ENCODE measurements around the gene TLE5.
"Not testable (repeated sequence)": the region's sequence is repeated elsewhere in the genome, so short reads cannot be mapped to it uniquely, and the experiment has no call there.

TLE5 gene

DNA sequence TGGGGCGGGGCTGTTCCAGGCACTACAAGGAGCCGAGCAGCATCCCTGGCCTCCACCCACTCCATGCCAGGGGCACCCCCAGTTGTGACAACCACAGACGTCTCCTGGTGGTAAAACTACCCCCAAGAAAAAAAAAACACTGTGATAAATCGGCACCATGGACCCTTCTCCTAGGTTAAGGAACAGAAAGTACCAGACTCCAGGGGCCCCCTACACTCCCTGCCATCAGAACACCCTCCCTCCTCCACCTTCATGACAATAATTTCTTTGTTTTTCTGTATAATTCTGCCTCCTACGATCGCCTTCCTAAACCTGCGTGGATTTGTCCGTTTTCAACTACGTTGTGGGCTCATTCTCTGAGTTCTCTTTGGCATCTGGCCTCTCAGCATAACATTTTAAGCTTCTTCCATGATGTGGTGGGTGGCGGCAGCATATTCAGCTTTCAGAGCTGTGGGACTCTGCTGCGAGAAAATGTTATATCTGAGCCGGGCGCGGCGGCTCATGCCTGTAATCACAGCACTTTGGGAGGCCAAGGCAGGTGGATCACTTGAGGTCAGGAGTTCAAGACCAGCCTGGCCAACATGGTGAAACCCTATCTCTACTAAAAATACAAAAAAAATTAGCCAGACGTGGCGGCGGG is 41.9 kb downstream of the TLE5 start:
- no peak for DNase-seq

- DNase-seq = no peak
Observed at GRCh38 chr19:3019211-3019854, 43.0 kb downstream of the TLE5 start.

DNA sequence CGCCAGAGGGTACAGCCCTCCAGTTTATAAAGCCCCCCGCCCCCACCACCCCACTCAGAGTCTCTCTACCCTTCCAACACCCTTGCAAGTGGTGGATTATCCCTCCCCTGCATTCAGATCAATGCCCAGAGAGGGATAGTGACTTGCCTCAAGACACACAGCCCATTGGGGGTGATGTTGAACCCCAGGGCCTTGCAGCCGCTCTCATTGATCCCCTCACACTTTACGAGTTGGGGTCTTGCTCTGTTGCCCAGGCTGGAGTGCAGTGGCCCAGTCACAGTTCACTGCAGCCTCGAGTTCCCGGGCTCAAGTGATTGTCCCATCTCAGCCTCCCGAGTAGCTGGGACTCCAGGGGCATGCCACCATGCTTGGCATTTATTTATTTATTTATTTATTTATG is 44.4 kb downstream of the TLE5 start:
- DNase-seq = no peak

GRCh38 chr19:3015126-3016057 is 46.9 kb downstream of the TLE5 start:
- DNase-seq = no peak

- DNase-seq = no peak
Observed at GRCh38 chr19:3014135-3014534, 48.2 kb downstream of the TLE5 start.

- DNase-seq = no peak
Observed at GRCh38 chr19:3013263-3013725, 49.0 kb downstream of the TLE5 start.

DNA sequence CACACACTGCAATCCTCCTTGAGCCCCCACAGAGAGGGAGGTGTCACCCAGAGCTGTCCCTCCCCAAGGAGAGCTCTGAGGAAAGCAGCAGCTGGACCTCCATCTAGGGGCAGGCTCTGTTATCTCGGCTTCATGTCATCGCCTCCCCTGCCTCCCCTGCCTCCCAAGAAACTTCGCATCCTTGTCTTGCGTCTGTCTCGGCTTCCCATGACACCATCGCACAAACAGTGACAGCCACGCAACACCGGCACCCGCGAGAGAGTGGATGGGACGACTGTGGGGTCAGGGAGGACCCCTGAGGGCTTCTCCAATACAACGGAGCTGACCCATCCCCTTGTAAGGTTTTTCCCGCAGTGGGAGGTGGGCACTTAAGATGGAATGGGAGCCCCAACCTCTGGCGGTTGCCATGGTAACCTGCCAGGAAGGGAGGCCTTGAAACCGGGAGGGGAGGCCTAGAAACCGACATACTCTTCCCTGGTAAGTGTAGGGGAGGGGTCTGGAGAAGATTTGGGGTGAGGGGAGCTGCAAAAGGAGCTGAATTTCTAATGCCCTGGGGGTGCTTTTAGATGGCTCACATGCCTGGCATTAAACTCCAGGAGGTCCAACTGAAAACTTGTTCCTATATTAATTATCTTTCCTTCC is 49.6 kb downstream of the TLE5 start:
- DNase-seq = no peak

GRCh38 chr19:3012059-3012458 is 50.2 kb downstream of the TLE5 start:
- not testable (repeated sequence) for DNase-seq

DNA sequence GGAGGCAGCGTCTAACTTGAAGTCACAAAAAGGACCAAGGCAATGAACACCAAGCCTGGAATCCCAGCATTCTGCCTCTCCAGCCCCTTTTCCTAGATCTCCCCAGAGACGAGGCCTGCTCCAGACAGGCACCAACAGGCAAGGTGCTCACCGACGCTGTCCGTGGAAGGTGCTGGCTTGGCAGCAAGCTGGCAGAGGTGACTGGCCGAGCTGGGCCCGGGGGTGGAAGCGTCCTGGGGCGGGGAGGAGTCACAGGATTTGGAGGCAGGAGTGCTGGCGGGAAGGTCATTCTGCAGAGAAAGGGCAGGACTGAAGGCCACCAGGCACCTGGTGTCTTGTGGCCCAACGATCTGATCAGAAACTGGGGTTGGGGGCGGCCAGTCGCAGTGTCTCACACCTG is 51.4 kb downstream of the TLE5 start:
- no peak for DNase-seq

DNA sequence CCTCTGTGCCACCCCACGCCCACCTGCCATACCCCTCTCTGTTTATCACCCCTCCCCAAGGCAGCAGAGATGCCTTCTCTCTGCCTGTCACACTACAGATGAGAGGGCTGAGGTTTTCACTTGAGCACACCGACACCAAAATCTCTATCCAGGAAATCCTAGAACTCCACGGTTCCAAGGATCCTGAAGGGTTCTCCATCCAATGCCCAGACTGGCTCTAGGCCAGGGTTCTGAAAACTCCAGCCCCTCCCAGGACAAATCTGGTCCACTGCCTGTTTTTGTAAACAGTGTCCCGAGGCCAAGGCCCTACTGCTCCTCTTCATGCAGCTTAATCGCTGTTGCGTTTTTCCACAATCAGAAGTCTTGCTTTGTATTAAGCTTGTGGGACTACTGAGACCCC is 53.3 kb downstream of the TLE5 start:
- no peak for DNase-seq

DNA sequence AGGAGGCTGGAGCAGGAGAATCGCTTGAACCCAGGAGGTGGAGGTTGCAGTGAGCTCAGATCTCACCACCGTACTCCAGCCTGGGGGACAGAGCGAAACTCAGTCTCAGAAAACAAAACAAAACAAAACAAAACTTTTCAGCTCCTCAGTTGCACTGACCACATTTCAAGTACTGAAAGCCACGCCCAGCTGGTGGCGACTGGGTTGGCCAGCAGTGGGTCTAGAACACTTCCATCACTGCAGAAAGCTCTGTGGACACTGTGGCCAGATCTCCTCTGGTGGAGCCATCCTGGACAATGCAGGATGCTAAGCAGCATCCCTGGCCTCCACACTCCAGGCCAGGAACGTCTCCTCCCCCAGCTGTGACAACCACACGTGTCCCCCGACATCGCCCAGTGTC is 54.3 kb downstream of the TLE5 start:
- DNase-seq = no peak

DNA sequence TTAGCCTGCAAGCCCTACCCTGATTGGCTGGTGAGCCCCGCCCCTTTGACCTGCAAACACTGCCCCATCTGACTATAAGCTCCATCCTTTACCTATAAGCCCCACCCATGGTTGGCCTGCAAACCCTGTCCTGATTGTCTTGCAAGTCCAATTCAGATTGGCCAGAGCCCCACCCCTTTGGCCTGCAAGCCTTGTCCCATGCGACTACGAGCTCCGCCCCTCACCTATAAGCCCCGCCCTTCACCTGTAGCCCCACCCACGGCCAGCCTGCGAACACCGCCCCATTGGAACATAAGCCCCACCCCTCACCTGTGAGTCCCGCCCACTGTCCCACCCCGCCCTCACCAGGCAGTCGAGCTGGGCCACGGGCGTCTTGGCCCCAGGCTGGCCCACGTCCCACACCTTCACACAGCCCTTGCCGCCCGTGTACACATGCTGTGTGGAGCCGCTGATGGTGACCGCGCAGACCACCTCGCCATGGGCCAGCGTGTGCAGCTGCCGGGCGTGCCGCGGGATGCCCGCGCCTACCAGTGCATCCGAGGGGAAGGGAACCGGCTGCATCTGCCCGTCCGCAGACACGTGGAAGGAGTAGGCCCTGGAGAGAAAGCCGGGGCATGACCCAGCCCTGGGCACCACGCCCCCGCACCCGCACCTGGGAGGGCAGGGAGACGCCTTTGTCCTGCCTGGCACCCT is 56.1 kb downstream of the TLE5 start:
- DNase-seq = no peak

DNA sequence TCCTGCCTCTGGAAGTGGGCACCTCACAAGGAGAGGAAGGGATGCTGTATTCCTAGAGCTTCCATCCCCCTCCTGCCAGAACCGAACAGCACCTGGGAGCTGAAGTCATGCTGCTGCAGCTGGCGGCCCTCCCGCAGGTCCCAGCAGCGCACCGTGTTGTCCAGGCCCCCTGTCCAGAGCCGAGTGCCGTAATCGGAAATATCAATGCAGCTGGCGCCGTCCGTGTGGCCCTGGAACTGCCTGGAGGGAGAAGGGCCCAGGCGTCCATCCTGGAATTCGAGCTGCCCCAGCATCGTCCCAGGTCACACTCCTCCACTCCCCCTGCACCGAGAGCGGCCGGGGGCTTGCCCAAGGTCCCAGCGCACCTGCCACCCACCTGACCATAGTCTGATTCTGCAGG is 57.0 kb downstream of the TLE5 start:
- DNase-seq = no peak

- no peak for DNase-seq
Observed at GRCh38 chr19:3004522-3004921, 57.8 kb downstream of the TLE5 start.

DNA sequence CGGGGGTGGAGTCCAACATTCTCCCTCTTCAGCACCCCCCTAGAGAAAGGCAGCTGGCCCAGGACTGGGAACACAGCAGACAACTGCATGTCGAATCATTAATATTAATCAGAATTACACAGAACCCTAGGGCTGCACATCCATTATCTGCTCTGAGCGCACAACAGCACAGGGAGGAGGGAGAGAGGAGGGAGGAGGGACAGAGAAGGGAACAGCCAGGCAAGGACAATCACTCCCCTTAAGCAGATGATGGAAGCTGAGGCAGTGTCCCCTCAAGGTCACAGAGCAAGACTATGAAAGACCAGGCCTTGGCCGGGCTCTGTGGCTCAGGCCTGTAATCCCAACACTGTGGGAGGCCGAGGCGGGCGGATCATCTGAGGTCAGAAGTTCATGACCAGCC is 59.2 kb downstream of the TLE5 start:
- DNase-seq = no peak
